Stimulated activated CD4-positive, alpha-beta T cell treated with anti-CD3 and anti-CD28 coated beads, Interleukin-1b, Interleukin-23, amount 100 ng/mL, for 1 hour (primary cell): ENCODE results near the gene SYS1.

ENCODE experiments used
- DNase-seq, 2 donors: peaks; one replicate each; pipeline ENCODE4 v3.0.0-alpha.2; 2020; ENCODE audit warnings: low read depth in 2 of 2

Gene SYS1

DNA sequence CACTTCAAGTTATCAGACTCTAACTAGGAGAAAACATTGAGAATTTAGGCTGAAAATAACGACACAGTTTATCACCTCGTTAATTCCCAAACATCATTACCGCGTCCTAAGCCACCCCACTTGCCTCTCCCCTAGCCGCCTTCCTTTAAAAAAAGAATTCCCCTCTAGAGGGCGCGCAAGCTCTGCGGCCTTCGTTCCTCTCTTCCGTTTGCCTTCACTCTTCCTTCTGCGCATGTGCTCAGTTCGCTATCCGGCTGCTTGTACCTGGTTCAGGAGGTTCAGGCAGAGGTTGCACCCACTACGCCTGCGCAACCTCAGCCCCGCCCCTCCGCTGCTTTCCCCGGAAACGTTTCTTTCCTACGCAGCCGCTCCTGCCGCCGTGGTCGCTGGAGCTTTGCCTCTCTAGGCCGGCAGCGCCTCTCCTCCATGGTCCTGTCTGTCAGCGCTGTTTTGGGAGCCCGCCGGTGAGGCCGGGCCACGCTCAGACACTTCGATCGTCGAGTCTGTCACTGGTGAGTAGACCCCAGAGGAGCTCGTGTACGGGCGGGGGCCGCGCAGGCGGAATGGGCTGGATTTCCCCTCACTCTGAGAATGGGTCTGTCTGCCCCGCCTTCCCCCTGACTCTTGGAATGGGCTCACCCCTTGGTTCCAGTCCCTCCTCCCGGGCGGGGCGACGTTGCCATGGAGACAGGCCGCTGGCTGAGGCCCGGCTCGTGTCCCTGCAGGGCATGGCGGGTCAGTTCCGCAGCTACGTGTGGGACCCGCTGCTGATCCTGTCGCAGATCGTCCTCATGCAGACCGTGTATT lies at the start of gene SYS1:
TSS of gene SYS1 (plus strand) at position 353 of the 807 bp plus-strand sequence. CDS start at position 729, 376 bp downstream.
- DNase-seq: peak; percentile 98 to 99

DNA sequence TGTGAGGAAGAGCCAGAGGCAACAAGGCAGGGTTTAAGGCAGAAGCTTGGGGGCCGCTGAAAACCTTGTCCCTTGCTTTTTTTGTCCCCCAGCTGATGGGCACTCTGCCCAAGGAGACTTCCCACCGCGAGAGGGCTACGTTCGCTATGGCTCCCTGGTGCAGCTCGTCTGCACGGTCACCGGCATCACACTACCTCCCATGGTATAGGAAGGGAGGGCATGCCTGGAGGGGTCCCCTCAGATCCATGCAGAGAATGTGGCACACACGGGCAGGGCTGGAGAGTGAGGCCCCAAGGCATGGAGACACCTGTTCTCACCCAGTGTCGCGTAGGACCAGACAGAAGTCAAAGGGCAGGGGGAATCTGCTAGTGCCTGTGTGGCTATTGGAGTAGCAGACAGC lies 49.0 kb upstream of the SYS1 start:
- no peak for DNase-seq

DNA sequence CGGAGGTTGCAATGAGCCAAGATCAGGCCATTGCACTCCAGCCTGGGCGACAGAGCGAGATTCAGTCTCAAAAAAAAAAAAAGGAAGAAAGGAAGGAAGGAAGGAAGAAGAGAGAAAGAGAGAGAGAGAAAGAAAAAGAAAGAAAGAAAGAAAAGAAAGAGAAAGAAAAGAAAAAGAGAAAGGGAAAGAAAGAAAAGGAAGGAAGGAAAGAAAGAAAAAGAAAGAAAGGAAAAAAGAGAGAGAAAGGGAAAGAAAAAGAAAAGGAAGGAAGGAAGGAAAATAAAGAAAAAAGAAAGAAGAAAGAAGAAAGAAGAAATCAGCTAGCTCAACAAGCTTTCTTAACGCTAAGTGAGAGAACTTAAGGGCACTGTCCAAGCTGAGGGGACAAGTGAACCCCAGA lies 47.3 kb upstream of the SYS1 start:
- no peak for DNase-seq

DNA sequence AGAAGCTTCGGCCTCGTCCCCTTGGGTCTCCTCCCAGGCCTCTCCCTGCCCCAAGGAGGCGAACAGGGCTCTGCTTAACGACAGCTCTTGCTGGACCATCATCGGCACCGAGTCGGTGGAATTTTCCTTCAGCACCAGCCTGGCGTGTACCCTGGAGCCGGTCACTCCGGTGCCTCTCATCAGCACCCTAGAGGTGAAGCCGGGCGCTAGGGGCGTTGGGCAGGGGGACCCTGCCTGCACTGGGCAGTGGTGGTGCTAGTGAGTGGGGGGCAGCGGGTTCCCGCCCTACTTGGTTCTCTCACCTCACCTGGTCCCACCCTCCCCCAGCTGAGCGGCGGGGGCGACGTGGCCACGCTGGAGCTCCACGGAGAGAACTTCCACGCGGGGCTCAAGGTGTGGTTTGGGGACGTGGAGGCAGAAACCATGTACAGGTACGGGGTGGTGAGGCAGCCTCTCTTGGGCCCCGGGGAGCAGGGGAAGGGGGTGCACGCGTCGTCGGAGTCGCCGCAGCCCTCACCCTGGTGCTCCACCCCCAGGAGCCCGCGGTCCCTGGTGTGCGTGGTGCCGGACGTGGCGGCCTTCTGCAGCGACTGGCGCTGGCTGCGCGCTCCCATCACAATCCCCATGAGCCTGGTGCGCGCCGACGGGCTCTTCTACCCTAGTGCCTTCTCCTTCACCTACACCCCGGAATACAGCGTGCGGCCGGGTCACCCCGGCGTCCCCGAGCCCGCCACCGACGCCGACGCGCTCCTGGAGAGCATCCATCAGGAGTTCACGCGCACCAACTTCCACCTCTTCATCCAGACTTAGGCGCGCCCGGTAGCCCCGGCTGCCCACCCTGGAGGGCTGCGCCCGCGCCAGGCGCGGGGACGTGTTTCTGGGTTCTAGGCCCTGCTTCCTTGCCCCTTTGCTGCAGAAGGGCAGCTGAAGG lies 46.5 kb upstream of the SYS1 start:
- no peak for DNase-seq

DNA sequence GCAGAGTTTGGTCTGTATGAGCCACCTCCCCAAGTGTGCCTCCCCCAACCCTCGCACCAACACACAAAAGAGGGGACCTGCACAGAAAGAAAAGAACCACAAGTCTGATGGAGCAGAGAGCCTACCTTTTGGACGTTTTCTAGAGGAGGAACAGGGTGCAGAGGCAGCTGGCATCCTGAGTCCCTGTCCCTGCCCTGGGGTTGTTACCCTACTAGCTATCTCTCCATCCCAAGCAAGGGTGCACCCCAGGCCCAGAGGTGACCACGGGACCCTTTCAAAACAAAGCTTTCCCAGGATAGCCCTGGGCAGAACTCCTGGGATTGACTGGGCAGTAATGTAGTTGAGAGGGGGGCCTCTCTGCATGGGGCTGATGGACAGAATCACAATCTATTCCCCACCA lies 45.1 kb upstream of the SYS1 start:
- no peak for DNase-seq

DNA sequence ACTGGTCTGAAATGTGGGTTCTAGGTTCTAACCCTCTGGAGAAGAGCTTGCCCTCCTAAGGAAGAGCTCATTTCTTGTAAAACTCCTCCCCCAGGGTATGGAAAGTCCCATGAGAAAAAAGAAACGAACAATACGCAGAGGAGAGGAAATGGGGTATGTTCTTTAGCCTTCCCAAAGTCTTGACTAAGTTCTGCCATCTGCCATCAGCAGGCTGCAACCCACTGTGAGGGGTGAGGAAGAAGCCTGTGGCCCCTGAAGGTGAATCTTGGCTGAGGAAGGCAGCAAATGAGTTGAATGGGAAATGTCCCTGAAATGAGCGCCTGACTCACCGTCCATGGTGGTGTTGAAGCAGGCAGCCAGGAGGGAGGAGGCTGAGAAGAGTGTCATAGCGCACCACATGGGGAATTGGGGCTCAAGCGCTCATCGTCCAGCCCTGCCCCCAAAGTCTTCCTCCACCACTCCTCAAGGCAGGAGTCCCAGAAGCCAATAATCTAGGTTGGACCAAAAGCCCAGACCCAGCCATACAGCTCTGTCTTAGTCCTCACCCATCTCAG lies 44.5 kb upstream of the SYS1 start:
- DNase-seq: no peak

DNA sequence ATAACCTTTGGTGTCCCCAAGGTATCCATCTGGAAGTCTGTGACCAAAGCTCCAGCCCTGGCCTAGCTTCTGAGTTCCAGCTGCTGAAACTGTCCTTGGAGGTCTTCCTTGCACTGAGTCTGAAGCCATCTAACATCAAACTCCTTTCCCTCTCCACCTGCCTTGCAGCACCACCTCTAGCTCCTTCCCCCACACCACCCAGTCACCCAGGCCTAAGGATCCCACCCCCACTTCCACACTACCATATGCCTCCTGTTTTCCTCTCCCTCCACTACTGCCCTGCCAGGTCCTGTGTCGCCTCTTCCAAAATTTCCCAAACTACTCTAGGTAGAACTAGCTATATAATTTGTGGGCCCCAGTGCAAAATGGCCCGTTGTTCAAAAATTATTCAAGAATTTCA lies 44.0 kb upstream of the SYS1 start:
- DNase-seq: no peak

DNA sequence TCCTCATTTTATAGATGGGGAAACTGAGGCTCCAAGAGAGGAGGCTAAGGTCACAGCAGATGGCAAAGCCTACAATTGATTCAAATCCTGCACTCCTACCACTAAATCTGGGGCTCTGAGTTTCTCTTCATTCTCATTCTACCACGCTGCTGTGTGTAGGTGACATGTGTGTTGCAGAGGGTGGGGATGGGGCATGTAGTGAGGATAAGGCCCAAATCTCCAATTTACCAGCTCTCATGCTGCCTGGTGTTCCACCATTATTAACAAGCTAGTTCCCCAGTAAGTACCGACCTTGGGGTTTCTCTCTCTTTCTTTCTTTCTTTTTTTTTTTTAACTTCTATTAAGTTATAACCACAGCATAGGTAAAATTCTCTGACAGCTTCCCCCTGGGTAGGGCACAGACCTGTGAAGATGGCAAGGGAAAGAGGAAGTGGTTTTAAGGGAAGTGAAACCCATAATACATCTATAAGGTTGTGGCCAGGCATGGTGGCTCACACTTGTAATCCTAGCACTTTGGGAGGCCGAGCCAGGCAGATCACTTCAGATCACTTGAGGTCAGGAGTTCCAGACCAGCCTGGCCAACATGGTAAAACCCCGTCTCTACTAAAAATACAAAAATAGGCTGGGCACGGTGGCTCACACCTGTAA lies 41.9 kb upstream of the SYS1 start:
- no peak for DNase-seq

DNA sequence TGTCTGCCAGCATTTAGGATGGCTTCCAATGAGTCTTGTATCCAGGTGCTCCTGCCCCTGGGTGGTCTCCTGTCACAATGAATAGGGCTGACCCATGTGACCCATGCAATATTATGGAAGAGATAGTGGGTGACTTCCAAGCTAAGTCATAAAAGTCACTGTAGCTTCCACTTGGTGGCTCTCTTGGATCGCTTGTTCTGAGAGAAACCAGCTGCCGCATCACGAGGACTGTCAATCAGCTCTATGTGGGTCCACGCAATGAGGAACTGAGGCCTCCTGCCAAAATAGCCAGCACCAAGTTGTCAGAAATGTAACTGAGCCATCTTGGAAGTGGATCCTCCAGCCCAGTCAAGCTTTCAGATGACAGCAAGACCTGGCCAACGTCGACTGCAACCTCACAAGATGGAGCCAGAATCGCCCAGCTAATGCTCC lies 40.0 kb upstream of the SYS1 start:
- no peak for DNase-seq

DNA sequence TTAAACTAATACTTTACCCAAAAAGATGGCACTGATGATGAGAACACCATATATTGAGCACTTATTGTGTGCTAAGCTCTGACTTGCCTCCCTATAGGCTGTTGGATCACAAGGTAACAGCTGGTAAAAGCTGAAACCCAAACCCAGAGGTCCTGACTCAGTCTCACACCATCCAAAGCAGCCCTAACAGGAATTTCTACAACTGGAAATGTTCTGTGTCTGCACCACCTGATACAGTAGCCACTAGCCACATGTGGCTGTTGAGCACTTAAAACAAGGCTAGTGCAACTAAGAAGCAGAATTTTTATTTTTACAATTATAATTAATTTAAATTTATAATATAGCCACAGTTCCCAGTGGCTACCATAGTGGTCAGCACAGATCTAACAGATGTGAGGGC lies 39.2 kb upstream of the SYS1 start:
- no peak for DNase-seq

DNA sequence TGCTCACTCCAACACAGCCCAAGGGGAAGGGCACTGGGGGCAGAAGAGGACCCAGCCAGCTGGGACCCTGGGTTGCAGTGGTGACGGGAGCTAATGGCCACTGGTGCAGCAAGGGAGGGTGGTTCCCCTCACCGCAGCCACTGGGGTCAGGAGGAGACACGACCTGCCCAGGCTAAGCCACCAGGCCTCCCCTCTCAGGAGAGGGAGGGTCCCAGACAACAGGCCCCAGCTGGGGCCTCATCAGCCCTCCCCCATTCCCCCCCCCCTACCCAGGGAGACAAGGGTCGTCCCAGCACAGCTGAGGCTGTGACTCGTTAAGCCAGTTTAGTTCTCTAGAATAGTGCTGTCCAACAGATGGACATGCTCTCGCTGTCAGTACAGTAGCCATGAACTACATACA lies 37.6 kb upstream of the SYS1 start:
- no peak for DNase-seq

DNA sequence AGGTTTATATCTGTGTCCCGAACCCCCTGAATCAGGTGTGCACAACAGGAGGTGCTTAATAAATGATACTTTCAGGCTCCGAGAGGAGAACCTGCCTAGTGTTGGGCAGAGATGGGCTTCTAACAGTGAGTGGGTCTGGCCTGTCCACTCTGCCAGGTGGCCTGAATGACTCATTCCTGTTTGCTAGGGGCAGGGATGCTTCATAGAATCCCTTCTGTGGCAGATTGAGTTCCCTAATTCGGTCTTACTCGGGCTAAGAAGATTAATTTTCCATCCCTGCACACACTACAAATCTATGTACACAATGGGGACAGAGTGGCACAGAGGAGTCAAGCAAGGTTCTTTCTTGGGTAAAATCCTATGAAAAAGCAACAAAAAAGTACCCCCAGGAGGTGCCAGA lies 34.5 kb upstream of the SYS1 start:
- no peak for DNase-seq

DNA sequence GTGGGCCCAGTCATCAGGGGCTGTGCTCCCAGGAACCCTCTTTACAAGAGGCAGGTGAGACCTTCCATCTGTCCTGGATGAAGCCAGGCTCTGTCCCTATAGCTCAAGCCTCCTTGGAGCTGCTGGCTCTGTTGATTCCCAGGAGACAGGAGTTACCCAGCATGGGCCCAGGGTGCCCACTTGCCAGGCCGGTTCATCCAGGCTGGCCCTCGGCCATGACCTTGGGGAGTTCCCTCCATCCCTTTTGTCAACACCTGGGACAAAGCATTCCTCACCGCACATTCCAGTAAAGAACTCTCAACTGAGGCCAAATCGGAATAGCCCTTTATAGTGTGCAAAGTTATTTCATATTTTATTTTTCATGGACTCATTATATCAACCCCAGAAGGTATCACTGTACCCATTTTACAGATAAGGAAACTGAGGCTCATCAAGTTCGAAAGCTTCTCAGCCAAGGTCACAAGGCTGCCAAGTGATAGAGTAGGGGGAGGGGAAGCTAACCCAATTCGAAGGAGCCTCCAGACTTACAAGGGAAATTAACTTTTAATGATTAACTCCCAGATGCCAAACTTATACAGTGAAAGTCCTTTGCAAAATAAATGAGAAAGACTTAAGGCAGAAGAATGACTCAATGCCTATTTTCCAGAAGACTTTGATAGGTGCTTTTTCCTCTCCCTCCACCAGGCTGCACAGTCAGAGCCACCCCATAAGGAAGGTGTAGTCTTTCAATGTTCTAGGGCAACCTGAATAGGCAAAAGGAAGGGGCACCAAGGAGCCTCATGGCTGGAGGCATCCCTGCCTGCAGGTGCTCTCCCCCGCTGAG lies 33.2 kb upstream of the SYS1 start:
- DNase-seq: no peak

DNA sequence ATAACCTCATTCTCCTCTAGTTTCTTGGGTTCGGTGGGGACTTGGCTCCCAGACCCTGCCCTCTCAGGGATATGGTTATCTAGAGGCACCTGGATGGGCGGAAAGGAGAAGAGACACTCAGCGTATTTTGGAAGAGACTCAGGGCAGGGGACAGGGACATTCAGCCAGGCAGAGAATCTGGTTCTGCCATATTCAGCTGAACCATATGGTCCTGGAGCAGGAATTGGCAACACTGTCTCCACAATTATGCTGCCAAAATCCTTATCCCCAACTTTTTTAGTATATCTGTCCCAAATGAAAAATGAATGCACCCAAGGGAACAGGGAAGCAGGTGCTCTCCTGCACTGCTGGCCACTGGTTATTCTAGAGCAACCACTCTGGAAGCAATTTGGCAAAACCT lies 32.5 kb upstream of the SYS1 start:
- DNase-seq: no peak

DNA sequence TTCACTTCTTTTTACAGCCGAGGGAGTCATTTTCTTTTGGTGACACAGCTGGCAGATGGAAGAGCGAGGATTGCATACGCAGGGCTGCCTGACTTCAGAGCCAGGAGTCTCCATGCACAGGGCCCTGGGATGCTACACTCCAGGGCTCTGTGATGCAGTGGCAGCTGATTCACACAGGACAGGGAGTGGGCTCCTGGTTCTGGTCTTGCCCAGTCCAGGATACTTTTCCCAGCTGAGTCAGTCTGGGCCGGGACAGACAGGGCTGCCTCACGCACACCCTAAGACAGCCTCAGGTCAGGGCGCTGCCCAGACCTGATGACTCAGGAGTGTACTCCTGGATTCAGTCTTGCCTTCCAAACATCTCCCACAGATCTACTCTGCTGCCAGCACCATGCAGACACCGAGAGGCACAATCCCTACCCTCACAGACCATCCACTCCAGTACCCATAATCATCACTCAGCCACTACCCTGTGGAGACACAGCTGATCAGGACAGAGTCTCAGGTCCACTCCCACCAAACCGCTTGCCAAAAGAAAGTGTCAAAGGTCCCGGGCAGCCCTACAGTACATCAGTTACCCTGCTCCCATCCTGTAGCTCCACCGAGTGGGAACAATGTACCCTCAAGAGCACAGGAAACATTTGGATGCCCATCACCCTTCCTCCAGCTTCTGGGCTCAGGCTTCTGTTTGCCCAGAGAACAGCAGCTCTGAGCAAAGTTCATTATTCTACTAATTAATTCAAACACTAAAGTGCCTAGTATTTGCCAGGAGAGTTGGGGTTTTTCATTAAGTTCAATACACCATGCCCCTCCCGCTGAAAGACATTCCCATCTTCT lies 26.2 kb upstream of the SYS1 start:
- DNase-seq: no peak

DNA sequence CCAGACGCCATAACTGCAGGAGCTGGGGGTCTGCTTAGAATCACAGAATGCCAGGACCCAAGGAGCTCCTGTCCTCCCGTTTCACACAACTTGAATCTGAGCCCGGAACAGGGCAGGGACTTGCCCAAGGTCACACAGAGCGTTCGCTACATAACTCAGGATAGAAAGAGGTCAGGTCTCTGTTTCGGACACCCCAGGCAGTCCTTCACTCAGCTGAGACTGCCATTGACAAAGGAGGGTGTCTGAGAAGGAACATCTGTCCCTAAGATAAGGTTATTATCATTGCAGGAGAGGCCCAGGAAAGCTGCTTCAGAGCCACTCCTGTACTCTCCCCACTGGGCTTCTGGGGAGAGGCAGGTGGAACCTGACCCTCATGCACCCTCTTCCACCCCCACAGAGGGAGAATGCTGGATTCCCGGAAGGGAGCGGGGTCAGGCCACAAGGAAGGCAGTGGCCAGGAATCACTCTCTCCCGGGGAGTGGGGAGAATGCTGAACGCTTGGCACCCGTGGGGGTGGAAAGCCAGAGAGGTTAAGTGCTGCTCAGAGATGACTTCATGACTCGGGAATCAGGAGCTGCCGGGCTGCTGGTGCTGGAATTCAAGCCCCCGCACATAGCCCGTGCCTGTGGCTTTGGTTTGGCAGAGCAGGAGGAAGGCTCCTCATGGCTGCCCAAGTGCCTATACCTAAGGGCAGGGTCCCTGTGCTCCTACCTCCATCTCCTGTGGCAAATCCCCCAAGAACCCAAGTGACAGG lies 25.4 kb upstream of the SYS1 start:
- no peak for DNase-seq

DNA sequence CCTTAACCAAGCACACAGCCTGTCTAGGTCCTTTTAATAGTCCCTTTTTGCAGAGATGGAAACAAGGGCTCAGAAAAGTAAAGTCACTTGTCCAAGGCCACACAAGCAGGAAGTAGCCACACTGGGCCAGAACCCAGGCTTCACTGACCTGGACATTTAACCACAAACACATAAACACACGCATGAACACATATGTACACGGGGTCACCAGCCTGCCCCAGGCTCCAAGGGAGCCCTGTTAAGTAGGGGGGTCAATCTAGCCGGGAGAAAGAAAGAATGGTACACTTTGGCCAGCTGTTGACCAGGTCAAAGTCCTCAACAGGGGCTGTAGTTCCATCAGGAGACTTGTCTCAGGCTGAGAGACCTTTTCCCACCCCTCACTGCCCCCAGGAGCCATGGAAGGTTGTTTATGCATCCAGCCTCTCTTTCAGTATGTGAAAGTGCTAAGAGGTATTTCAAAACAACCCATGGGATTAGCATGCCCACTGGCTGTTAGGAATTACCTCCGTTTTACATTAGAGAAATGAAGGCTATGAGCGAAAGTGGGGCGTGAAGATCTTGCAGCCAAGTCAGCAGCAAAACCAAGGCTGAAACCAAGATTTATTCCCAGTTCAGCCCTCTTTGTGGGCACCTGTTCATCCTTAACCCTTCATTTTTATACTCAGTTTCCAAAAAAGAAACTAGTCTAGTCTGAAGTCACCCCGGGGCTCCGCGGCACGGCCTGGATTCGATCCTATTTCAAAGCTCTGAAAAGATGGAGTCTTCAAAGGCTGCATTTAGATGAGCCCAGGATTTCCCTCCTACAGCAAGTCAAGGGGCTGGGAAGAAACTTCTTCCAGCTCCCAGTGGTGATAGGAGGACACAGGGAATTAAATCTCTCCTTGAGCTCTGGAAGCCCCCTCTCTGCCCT lies 24.6 kb upstream of the SYS1 start:
- DNase-seq: no peak

DNA sequence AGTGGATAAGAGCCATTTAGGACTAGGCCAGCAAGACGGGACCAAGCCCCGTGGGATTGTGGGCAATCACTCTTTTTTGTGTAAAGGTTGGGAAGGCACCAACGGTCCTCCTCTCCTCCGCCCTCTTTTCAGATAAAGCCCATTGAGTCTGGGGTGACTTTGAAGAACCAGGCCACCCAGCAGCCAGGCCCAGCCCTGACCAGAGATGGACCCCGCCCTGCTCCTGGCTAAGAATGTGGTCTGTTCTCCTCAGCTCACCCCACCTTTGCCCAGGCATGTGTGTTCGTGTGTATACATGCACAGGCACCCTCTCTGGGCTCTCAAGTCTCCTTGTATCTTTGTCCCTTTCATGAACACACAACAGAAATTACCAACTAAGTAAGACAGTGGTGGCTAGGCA lies 23.9 kb upstream of the SYS1 start:
- DNase-seq: no peak
